ENCODE data around the gene GPR83. TPM values are rescaled to one million over a fixed set of nuclear protein-coding genes. Genes with fewer than 3 reads are reported as not detected.

The GPR83 gene
- total RNA-seq, 2 experiments from 2014 or later: 0.03 to 0.10 TPM

DNA sequence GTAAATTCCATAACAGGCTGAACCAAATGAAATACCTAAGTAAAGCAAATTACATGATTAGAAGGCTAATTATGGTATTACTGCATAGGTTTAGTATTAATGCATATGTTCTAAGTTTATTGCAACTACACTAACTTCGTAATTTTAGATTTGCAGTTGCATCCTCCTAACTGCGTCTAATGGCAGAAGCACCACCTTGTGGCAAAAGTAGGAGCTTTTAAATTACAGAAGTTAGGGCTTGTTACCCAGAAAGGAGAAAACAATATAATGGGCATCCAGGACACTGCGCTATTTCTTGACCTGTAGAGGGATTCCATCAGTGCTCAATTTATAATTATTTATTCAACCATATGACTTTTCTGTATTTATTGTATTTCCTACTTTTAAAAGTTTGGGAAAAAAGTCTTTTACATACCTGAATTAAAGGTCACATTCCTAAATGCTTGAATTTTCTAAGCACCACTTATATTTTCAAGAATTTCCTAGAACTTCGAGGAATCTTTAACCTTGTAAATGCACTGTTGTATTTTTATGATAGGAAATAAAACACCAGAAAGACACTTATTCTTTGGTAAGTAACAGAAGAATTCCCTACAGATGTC is 16.3 kb upstream of the GPR83 start:
- Histone ChIP-seq H3K9me2 (ENCODE audit: insufficient read depth, low read length) (no peaks in the 10 kb centered on the region), H3K36me3 (ENCODE audit: insufficient read depth, low read length) (peaks cover 47% of the 10 kb centered on the region), H3K4me2 (ENCODE audit: low read length) (no peak overlapping the region), H3K79me2 (ENCODE audit: insufficient read depth, low read depth, low read length) (no peaks in the 10 kb centered on the region), H3K4me3 (ENCODE audit: low read depth, low read length, poor library complexity, severe bottlenecking) (no peak overlapping the region), H4K20me1 (ENCODE audit: insufficient read depth, low read length) (no peaks in the 10 kb centered on the region), H2AFZ (ENCODE audit: low read length) (no peak overlapping the region), H3K9me3 (ENCODE audit: low read length) (no peaks in the 10 kb centered on the region), H3K27ac (ENCODE audit: low read depth, low read length, poor library complexity, severe bottlenecking) (no peak overlapping the region), H3K4me1 (ENCODE audit: insufficient read depth, low read length, poor library complexity, severe bottlenecking) (no peaks in the 10 kb centered on the region)
- peak; percentile 19 for DNase-seq (ENCODE audit: low spot score)
- no TSS peak for BruUV-seq (replicated peaks)
- ChIA-PET CTCF (ENCODE audit: unreplicated experiment) (no interaction called here), POLR2A (interaction anchor here (0.5 to 0.7 kb wide), 2 partner anchors 10 to 663 kb away, joined by 3 to 4 read pairs; no protein-coding TSS in a partner anchor)
- intact Hi-C loops (cut with micrococcal nuclease; ENCODE audit: unreplicated experiment): no loop called here
- TF ChIP-seq, protein P1, sequence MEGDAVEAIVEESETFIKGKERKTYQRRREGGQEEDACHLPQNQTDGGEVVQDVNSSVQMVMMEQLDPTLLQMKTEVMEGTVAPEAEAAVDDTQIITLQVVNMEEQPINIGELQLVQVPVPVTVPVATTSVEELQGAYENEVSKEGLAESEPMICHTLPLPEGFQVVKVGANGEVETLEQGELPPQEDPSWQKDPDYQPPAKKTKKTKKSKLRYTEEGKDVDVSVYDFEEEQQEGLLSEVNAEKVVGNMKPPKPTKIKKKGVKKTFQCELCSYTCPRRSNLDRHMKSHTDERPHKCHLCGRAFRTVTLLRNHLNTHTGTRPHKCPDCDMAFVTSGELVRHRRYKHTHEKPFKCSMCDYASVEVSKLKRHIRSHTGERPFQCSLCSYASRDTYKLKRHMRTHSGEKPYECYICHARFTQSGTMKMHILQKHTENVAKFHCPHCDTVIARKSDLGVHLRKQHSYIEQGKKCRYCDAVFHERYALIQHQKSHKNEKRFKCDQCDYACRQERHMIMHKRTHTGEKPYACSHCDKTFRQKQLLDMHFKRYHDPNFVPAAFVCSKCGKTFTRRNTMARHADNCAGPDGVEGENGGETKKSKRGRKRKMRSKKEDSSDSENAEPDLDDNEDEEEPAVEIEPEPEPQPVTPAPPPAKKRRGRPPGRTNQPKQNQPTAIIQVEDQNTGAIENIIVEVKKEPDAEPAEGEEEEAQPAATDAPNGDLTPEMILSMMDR (conservative IDR thresholded peaks at IDR 0.05; ENCODE audit: low read length): peak; percentile 72
- no peak for TF ChIP-seq EZH2phosphoT487 (IDR thresholded peaks at IDR 0.05; ENCODE audit: borderline replicate concordance, low read depth, low read length)

DNA sequence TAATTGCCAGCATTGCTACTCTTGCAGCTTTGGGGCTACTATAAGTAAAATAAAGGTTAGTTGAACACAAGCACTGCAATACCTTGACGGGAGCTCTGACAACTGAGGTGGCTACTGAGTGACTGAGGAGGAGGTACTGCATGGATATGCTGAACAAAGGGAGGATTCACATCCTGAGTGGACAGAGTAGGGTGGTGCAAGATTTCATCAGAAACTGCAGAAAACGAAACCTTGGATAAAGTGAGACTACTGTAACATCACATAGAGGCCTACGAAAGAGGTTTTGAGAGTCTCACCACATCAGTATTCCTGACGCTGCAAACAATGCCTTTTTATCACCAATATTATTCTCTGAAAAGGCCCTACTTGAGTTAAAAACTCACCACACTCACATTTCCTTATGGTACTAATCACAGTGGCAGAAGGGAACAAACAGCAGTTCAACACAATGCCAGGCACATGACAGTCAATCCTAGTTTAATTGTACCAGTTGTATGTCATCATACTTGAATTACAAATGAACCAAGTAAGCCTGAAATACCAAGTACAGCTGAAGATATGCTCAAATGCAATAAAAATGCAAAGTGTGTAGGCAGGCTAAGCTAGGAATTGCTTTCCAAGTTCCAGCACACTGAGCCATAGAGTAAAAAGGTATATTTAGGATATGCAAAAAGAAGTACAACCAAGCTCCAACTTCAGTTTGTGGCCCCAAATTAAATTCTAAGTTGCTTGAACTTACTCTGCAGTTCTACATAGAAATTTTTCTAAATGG is 4.0 kb upstream of the GPR83 start:
- H3K4me1 ChIP-seq (ENCODE audit: insufficient read depth, low read length, poor library complexity, severe bottlenecking): no peaks in the 10 kb centered on the region
- no peak overlapping the region for H3K27ac ChIP-seq (ENCODE audit: low read depth, low read length, poor library complexity, severe bottlenecking)
- H3K4me2 ChIP-seq (ENCODE audit: low read length): no peak overlapping the region
- TF ChIP-seq, protein P1 (conservative IDR thresholded peaks at IDR 0.05; ENCODE audit: low read length): no peak
- no peak for TF ChIP-seq EZH2phosphoT487 (IDR thresholded peaks at IDR 0.05; ENCODE audit: borderline replicate concordance, low read depth, low read length)
- POLR2A ChIA-PET: interaction anchor here (0.6 to 0.9 kb wide), 2 partner anchors 27 to 161 kb away, joined by 3 read pairs; no protein-coding TSS in a partner anchor
- H3K79me2 ChIP-seq (ENCODE audit: insufficient read depth, low read depth, low read length): no peaks in the 10 kb centered on the region
- H2AFZ ChIP-seq (ENCODE audit: low read length): no peak overlapping the region
- no peaks in the 10 kb centered on the region for H3K36me3 ChIP-seq (ENCODE audit: insufficient read depth, low read length)
- DNase-seq (ENCODE audit: low spot score): no peak
- CTCF ChIA-PET (ENCODE audit: unreplicated experiment): no interaction called here
- BruUV-seq (replicated peaks): no TSS peak
- intact Hi-C loops (cut with micrococcal nuclease; ENCODE audit: unreplicated experiment): no loop called here
- no peaks in the 10 kb centered on the region for H4K20me1 ChIP-seq (ENCODE audit: insufficient read depth, low read length)
- H3K9me3 ChIP-seq (ENCODE audit: low read length): no peaks in the 10 kb centered on the region
- H3K9me2 ChIP-seq (ENCODE audit: insufficient read depth, low read length): no peaks in the 10 kb centered on the region
- no peak overlapping the region for H3K4me3 ChIP-seq (ENCODE audit: low read depth, low read length, poor library complexity, severe bottlenecking)

DNA sequence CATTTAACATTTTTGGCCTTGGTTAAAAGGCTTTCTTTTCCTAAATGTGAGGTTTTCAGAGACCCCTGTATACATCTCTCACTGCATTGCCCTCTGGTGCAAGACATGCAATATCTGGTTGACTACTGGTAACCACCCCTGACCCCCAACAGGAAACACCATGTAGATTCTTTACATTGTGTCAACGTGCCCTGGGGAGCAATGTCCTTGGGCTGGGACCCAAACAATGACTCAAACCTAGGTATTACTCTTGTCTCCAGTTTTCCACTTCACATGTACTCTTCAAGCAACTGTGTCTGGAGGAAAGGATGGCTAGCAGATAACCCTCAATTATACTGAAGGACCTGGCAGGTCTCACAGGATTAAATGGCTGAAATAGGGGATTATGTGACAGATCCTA is 1.1 kb upstream of the GPR83 start:
- no TSS peak for BruUV-seq (replicated peaks)
- TF ChIP-seq EZH2phosphoT487 (IDR thresholded peaks at IDR 0.05; ENCODE audit: borderline replicate concordance, low read depth, low read length): no peak
- TF ChIP-seq, protein P1 (conservative IDR thresholded peaks at IDR 0.05; ENCODE audit: low read length): no peak

More for the DNA sequence above, 1.1 kb upstream of the GPR83 start:
- Histone ChIP-seq H3K9me2 (ENCODE audit: insufficient read depth, low read length) (no peaks in the 10 kb centered on the region), H4K20me1 (ENCODE audit: insufficient read depth, low read length) (no peaks in the 10 kb centered on the region), H3K79me2 (ENCODE audit: insufficient read depth, low read depth, low read length) (no peaks in the 10 kb centered on the region), H2AFZ (ENCODE audit: low read length) (no peak overlapping the region), H3K4me1 (ENCODE audit: insufficient read depth, low read length, poor library complexity, severe bottlenecking) (no peaks in the 10 kb centered on the region), H3K27ac (ENCODE audit: low read depth, low read length, poor library complexity, severe bottlenecking) (no peak overlapping the region), H3K36me3 (ENCODE audit: insufficient read depth, low read length) (no peaks in the 10 kb centered on the region), H3K4me2 (ENCODE audit: low read length) (no peak overlapping the region), H3K9me3 (ENCODE audit: low read length) (no peaks in the 10 kb centered on the region), H3K4me3 (ENCODE audit: low read depth, low read length, poor library complexity, severe bottlenecking) (no peak overlapping the region)
- intact Hi-C loops (cut with micrococcal nuclease; ENCODE audit: unreplicated experiment): no loop called here
- no peak for DNase-seq (ENCODE audit: low spot score)
- POLR2A ChIA-PET: interaction anchor here (0.9 kb wide), 1 partner anchor 44 kb away, joined by 3 read pairs; no protein-coding TSS in a partner anchor
- CTCF ChIA-PET (ENCODE audit: unreplicated experiment): interaction anchor here (0.9 kb wide), 1 partner anchor 23 kb away, joined by 3 read pairs; no protein-coding TSS in a partner anchor
